Type B pancreatic cell (in vitro differentiated cells): ENCODE data around the gene LDLRAD4. TPM values are rescaled to one million over a fixed set of nuclear protein-coding genes. Genes with fewer than 3 reads are reported as not detected.

Experiments used
- DNase-seq: peaks from one replicate; pipeline ENCODE4 v3.0.0; 2021; ENCODE audit warnings: mixed read lengths; ENCODE audit not compliant: unreplicated experiment; ENCODE audit errors: extremely low spot score
- H3K27ac Mint-ChIP-seq: 2 replicates; pipeline ENCODE4 v1.8.0; 2021; ENCODE audit warnings: mild to moderate bottlenecking, mixed read lengths
- H3K27me3 Mint-ChIP-seq: 2 replicates; pipeline ENCODE4 v1.8.0; 2021; ENCODE audit warnings: mixed read lengths
- H3K36me3 Mint-ChIP-seq: 2 replicates; pipeline ENCODE4 v1.8.0; 2021; ENCODE audit warnings: mixed read lengths
- H3K4me1 Mint-ChIP-seq: one replicate; pipeline ENCODE4 v1.8.0; 2021; ENCODE audit warnings: mixed read lengths; ENCODE audit not compliant: unreplicated experiment
- H3K4me3 Mint-ChIP-seq: 2 replicates; pipeline ENCODE4 v1.8.0; 2021; ENCODE audit warnings: mild to moderate bottlenecking, mixed read lengths
- H3K9me3 Mint-ChIP-seq: 2 replicates; pipeline ENCODE4 v1.8.0; 2021; ENCODE audit warnings: mixed read lengths
- CTCF ChIP-seq: fragments of 200-600 bp; sonication (generic); conservative IDR thresholded peaks from 2 replicates; pipeline ENCODE4 v1.5.0; 2021; ENCODE audit warnings: antibody characterized with exemption, mild to moderate bottlenecking
- microRNA-seq: library from miRNA; unstranded; fragments of <30 nt; microRNA quantifications from one replicate; pipeline ENCODE4, GENCODE V29; 2020
- total RNA-seq: library from RNA; stranded (reverse); gene quantifications from 2 replicates; pipeline ENCODE4 v1.2.1, GENCODE V29; 2021; ENCODE audit warnings: low replicate concordance

LDLRAD4 gene
- total RNA-seq, 1 donor from 2014 or later: 2.4 TPM

GRCh38 chr18:13696961-13697360, 478.4 kb downstream of the LDLRAD4 start:
- Mint-ChIP-seq H3K9me3 (peaks cover 15% of the 10 kb centered on the region), H3K4me3 (no peak overlapping the region), H3K4me1 (no peaks in the 10 kb centered on the region), H3K36me3 (peaks cover 17% of the 10 kb centered on the region), H3K27ac (no peak overlapping the region), H3K27me3 (no peaks in the 10 kb centered on the region)
- DNase-seq: no peak
- TF ChIP-seq CTCF: no peak

GRCh38 chr18:13700153-13700552, 481.6 kb downstream of the LDLRAD4 start:
- H3K9me3 Mint-ChIP-seq: peaks cover 15% of the 10 kb centered on the region
- no peaks in the 10 kb centered on the region for H3K27me3 Mint-ChIP-seq
- peaks cover 24% of the 10 kb centered on the region for H3K36me3 Mint-ChIP-seq
- H3K4me3 Mint-ChIP-seq: no peak overlapping the region
- H3K27ac Mint-ChIP-seq: no peak overlapping the region
- no peaks in the 10 kb centered on the region for H3K4me1 Mint-ChIP-seq
- no peak for DNase-seq
- no peak for TF ChIP-seq CTCF

Small RNA genes within 50 kb of the gene (microRNA-seq; reads per million reads assigned to microRNA genes)
- not detected for gene MIR4526
- gene MIR5190: not detected

Other genes starting within 250 kb of the LDLRAD4 start
- gene CEP192, start 227.4 kb upstream of the LDLRAD4 start, total RNA-seq: 19.8 and 37.5 TPM in 2 replicates